Progenitor cell of endocrine pancreas (in vitro differentiated cells): Measurements from ENCODE around the gene SPZ1. TPM values are rescaled to one million over a fixed set of nuclear protein-coding genes. Genes with fewer than 3 reads are reported as not detected.

Experiments used
- DNase-seq: peaks from one replicate; pipeline ENCODE4 v3.0.0; 2021; ENCODE audit warnings: low spot score; ENCODE audit not compliant: unreplicated experiment
- H3K27ac Mint-ChIP-seq: 2 replicates; pipeline ENCODE4 v1.8.0; 2021; ENCODE audit warnings: mild to moderate bottlenecking, moderate library complexity, mixed read lengths
- H3K27me3 Mint-ChIP-seq: 2 replicates; pipeline ENCODE4 v1.8.0; 2021; ENCODE audit warnings: mixed read lengths
- H3K36me3 Mint-ChIP-seq: 2 replicates; pipeline ENCODE4 v1.8.0; 2022; ENCODE audit warnings: mixed read lengths; ENCODE audit not compliant: insufficient read depth
- H3K4me1 Mint-ChIP-seq: 2 replicates; pipeline ENCODE4 v1.8.0; 2021; ENCODE audit warnings: low read depth, mixed read lengths
- H3K4me3 Mint-ChIP-seq: 2 replicates; pipeline ENCODE4 v1.8.0; 2021; ENCODE audit warnings: low read depth, mild to moderate bottlenecking, moderate library complexity, mixed read lengths
- H3K9me3 Mint-ChIP-seq: 2 replicates; pipeline ENCODE4 v1.8.0; 2021; ENCODE audit warnings: low read depth, mixed read lengths
- CTCF ChIP-seq: fragments of 200-600 bp; sonication (generic); IDR thresholded peaks from one replicate; pipeline ENCODE4 v1.5.0; 2021; ENCODE audit warnings: antibody characterized with exemption, mild to moderate bottlenecking; ENCODE audit not compliant: unreplicated experiment
- total RNA-seq: library from RNA; stranded (reverse); gene quantifications from 2 replicates; pipeline ENCODE4 v1.2.1, GENCODE V29; 2021

The SPZ1 gene
- total RNA-seq, 1 donor from 2014 or later, result not detected

- no peaks in the 10 kb centered on the region for H3K9me3 Mint-ChIP-seq
- H3K36me3 Mint-ChIP-seq, result no peaks in the 10 kb centered on the region
- H3K4me3 Mint-ChIP-seq, result no peak overlapping the region
- H3K4me1 Mint-ChIP-seq, result peaks cover 3% of the 10 kb centered on the region
- no peak for TF ChIP-seq CTCF
- H3K27ac Mint-ChIP-seq, result no peak overlapping the region
- DNase-seq, result no peak
- no peaks in the 10 kb centered on the region for H3K27me3 Mint-ChIP-seq
Observed at GRCh38 chr5:80283360-80283759, 36.4 kb upstream of the SPZ1 start.

- H3K4me3 Mint-ChIP-seq, result no peak overlapping the region
- peaks cover 3% of the 10 kb centered on the region for H3K4me1 Mint-ChIP-seq
- H3K36me3 Mint-ChIP-seq, result no peaks in the 10 kb centered on the region
- H3K27me3 Mint-ChIP-seq, result no peaks in the 10 kb centered on the region
- H3K27ac Mint-ChIP-seq, result no peak overlapping the region
- H3K9me3 Mint-ChIP-seq, result no peaks in the 10 kb centered on the region
- no peak for TF ChIP-seq CTCF
- DNase-seq, result no peak
Observed at GRCh38 chr5:80284720-80285119, 35.1 kb upstream of the SPZ1 start.

GRCh38 chr5:80288177-80288576, 31.6 kb upstream of the SPZ1 start:
- no peak for TF ChIP-seq CTCF
- Mint-ChIP-seq H3K4me3 (no peak overlapping the region), H3K27ac (no peak overlapping the region), H3K36me3 (no peaks in the 10 kb centered on the region), H3K9me3 (no peaks in the 10 kb centered on the region), H3K4me1 (peaks cover 3% of the 10 kb centered on the region), H3K27me3 (no peaks in the 10 kb centered on the region)
- no peak for DNase-seq

- Mint-ChIP-seq H3K27ac (no peak overlapping the region), H3K27me3 (no peaks in the 10 kb centered on the region), H3K4me1 (peaks cover 3% of the 10 kb centered on the region), H3K9me3 (no peaks in the 10 kb centered on the region), H3K36me3 (no peaks in the 10 kb centered on the region), H3K4me3 (no peak overlapping the region)
- no peak for DNase-seq
- no peak for TF ChIP-seq CTCF
Observed at GRCh38 chr5:80289320-80289719, 30.5 kb upstream of the SPZ1 start.

- no peak for TF ChIP-seq CTCF
- Mint-ChIP-seq H3K4me1 (no peaks in the 10 kb centered on the region), H3K27me3 (no peaks in the 10 kb centered on the region), H3K4me3 (no peak overlapping the region), H3K9me3 (no peaks in the 10 kb centered on the region), H3K27ac (no peak overlapping the region), H3K36me3 (no peaks in the 10 kb centered on the region)
- DNase-seq, result no peak
Observed at GRCh38 chr5:80291761-80292160, 28.0 kb upstream of the SPZ1 start.
